ENCODE data around the gene PPM1D. TPM values are rescaled to one million over a fixed set of nuclear protein-coding genes. Genes with fewer than 3 reads are reported as not detected.

Gene PPM1D
- total and polyA plus RNA-seq, 2 of the 13 experiments (the other 11 are each of a cell fraction or from before 2014, with no cell fraction given) = 8.0 to 26.2 TPM

DNA sequence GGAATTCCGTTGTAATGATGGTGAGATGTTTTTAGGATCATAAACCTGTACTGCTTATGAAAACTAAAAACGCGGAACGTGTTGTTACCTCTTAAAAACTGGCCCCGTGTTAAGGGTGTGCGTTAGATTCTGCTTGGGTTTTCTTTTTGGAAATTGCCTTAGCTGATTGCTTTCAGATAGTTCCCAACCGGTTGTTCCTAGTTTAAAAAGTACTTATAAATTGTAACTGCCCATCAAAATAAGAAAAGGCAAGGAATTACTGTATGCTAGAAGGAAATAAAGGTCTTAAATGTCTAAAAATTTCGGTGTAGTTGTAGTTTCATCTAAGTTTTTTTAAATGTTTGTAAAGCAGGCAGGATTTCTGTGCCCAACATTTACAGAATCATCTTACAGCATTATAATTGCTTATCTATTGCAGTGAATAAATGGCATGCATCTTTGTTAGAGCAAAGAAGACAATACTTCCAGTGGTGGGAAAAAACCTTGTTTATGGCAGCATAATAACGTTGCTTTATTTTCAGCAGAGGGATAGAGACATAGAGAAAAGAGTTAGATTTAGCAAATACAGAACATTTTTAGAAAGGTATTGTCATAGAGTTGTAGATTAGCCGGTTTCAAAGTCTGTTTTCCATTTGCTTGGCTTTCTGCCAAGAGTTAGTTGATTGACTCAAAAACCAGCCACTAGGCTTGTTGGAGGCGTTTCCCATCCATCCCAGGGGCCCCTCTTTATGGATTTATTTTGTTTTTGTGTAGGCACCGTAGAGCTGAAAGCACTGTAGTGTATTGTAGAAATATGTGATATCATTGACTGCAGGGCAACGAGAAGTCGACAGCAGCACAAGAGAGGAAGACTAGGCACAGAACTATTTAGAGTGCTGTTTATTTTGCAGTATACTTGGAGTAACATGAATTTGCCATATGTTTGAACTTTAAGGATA lies 1.7 kb downstream of the PPM1D start (continued):
- TF ChIP-seq FOXO4 (CRISPR knock-in tag; conservative IDR thresholded peaks at IDR 0.05) (no peak), RCOR2 (CRISPR knock-in tag; IDR thresholded peaks at IDR 0.05) (peak; percentile 72; the same call in 1 of the 2 replicates), POLR2AphosphoS2 (IDR thresholded peaks at IDR 0.05; ENCODE audit: low read depth, low read length) (no peak), MAFK (conservative IDR thresholded peaks at IDR 0.05 in 1 of 2, IDR thresholded peaks at IDR 0.05 in 1 of 2; ENCODE audit: low read length in 2 of 2) (no peak), HOXA7 (CRISPR knock-in tag; IDR thresholded peaks at IDR 0.05) (no peak), ZNF160 (CRISPR knock-in tag; IDR thresholded peaks at IDR 0.05) (no peak), HMG20A (CRISPR knock-in tag; IDR thresholded peaks at IDR 0.05; ENCODE audit: borderline replicate concordance) (0 out of 2 replicates have a peak, but pooled peaks have one; percentile 18), RARA (CRISPR knock-in tag; IDR thresholded peaks at IDR 0.05) (no peak), KLF6 (CRISPR knock-in tag; IDR thresholded peaks at IDR 0.05) (peak; percentile 51; the same call in 1 of the 2 replicates), PHF21A (CRISPR knock-in tag; IDR thresholded peaks at IDR 0.05) (peak; percentile 10; the same call in 1 of the 2 replicates), ZBTB25 (CRISPR knock-in tag; IDR thresholded peaks at IDR 0.05) (peak; percentile 62; the same call in 1 of the 2 replicates), ZNF235 (CRISPR knock-in tag; IDR thresholded peaks at IDR 0.05; ENCODE audit: borderline replicate concordance) (no peak), EZH2 (conservative IDR thresholded peaks at IDR 0.05; ENCODE audit: low read depth, low read length) (no peak), ZNF441 (CRISPR knock-in tag; IDR thresholded peaks at IDR 0.05; ENCODE audit: borderline replicate concordance) (no peak), HNRNPL (IDR thresholded peaks at IDR 0.05; ENCODE audit: low read depth, low read length) (no peak), DR1 (CRISPR knock-in tag; IDR thresholded peaks at IDR 0.05) (no peak), ZBTB34 (CRISPR knock-in tag; IDR thresholded peaks at IDR 0.05) (no peak), ZNF260 (CRISPR knock-in tag; IDR thresholded peaks at IDR 0.05; ENCODE audit: borderline replicate concordance, low read depth) (no peak), ATF6 (CRISPR knock-in tag; conservative IDR thresholded peaks at IDR 0.05) (no peak; the same call in 1 of the 2 replicates)
- TF ChIP-seq, protein P1, sequence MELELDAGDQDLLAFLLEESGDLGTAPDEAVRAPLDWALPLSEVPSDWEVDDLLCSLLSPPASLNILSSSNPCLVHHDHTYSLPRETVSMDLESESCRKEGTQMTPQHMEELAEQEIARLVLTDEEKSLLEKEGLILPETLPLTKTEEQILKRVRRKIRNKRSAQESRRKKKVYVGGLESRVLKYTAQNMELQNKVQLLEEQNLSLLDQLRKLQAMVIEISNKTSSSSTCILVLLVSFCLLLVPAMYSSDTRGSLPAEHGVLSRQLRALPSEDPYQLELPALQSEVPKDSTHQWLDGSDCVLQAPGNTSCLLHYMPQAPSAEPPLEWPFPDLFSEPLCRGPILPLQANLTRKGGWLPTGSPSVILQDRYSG (CRISPR knock-in tag; IDR thresholded peaks at IDR 0.05) = no peak
- TF ChIP-seq, protein P2, sequence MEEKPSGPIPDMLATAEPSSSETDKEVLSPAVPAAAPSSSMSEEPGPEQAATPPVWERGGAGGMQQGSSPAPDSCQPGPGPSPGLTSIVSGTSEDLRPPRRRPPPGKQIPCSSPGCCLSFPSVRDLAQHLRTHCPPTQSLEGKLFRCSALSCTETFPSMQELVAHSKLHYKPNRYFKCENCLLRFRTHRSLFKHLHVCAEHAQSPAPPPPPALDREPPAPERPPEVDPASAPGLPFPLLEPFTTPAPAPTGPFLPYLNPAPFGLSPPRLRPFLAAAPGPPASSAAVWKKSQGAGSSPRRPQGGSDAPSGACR (CRISPR knock-in tag; IDR thresholded peaks at IDR 0.05) = peak; percentile 51; the same call in 1 of the 2 replicates

Data from HepG2 (cell line).